Measurements from ENCODE around the gene FUT1.

FUT1 gene

DNA sequence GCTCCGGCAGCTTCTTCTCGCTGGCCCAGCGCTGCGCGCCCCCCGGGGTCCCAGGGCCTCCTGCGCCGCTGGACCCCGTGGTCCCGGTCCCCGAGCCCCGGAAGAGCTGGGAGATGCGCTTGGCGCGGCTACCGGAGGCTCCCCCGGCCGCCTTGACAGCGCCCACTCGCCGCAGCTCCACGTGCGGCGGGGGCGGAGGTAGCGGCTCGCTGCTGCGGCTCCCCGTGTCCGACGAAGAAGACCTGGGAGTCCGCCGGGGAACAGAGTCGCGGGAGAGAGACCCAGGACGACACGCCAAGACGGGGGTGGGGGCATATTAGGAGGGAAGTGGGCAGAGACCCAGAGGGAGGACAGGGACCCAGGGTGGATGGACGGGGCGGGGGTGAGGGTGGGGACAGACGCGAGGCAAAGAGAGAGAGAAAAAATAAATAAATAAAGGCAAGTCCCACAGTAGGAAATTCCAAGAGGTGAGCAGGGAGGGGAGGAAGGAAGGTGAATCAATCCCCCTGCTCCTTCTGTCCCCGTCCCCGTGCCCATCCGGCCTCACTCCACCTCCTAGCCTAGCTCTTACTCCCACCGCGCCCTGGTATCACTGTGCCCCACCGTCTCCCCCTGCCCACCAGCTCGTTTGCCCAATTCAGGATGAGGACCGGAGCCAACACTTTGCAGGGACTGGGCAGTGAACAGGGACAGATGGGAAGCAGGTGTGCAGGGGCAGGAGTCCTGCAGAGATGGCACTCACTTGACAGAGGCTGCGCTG is 12.9 kb downstream of the FUT1 start:
- no peaks in the 10 kb centered on the region for H3K4me1 ChIP-seq (ENCODE audit: control insufficient read depth, insufficient read depth, low read length, unreplicated experiment)
- H3K4me3 ChIP-seq (ENCODE audit: low read depth, low read length) = peak overlapping the region; percentile 67
- H3K36me3 ChIP-seq (ENCODE audit: insufficient read depth, low read length) = no peaks in the 10 kb centered on the region
- H3K79me2 ChIP-seq (ENCODE audit: control insufficient read depth, insufficient read depth, low read length, unreplicated experiment) = no peaks in the 10 kb centered on the region
- H2AFZ ChIP-seq (ENCODE audit: low read length, unreplicated experiment) = peak overlapping the region; percentile 68
- H3K27me3 ChIP-seq (ENCODE audit: insufficient read depth, low read length) = no peaks in the 10 kb centered on the region; the same call in 1 of the 2 replicates
- no peak overlapping the region for H3K27ac ChIP-seq (ENCODE audit: low read depth, low read length)

DNA sequence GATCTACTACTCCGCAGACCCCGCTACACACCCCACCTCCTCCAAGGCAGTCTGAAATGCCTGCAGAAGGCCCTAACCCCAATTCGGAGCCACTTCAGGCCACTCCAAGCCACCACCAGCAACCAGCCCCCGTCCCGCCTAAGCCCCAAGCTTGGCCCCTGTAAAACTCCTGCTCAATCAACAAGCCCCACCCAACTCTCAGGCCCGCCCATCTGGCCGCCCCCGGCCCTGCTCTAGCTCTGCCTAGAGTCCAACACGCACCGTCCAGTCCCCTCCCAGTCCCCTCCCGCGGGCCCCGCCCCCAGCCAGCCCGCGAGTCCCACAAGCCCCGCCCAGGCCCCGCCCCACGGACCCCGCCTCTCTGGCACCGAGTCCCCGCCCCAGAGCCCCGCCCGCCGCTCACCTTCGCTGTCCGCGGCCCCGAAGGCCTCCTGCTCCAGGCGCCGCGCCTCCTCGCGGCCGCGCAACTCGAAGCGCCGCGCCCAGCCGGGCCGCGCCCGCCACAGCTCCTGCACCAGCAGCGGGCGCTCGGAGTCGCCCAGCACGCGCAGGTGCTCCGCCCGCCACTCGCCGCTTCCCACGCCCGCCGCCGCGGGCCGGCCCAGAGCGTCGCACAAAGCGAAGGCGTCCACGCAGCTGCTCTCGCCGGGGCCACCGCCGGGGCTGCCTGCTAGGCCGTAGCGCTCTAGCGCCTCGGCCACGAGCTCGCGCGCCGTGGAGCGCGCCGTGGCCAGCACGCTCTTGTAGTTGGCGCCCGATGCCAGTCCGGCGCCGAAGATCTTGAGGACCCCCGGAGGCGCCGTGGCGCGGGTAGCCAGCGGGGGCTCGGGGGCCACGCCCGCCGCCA is 13.7 kb downstream of the FUT1 start:
- Histone ChIP-seq H3K79me2 (ENCODE audit: control insufficient read depth, insufficient read depth, low read length, unreplicated experiment) (no peaks in the 10 kb centered on the region), H3K36me3 (ENCODE audit: insufficient read depth, low read length) (no peaks in the 10 kb centered on the region), H3K27me3 (ENCODE audit: insufficient read depth, low read length) (no peaks in the 10 kb centered on the region; the same call in 1 of the 2 replicates), H3K4me3 (ENCODE audit: low read depth, low read length) (peak overlapping the region; percentile 67), H2AFZ (ENCODE audit: low read length, unreplicated experiment) (peak overlapping the region; percentile 68), H3K4me1 (ENCODE audit: control insufficient read depth, insufficient read depth, low read length, unreplicated experiment) (no peaks in the 10 kb centered on the region), H3K27ac (ENCODE audit: low read depth, low read length) (no peak overlapping the region)

DNA sequence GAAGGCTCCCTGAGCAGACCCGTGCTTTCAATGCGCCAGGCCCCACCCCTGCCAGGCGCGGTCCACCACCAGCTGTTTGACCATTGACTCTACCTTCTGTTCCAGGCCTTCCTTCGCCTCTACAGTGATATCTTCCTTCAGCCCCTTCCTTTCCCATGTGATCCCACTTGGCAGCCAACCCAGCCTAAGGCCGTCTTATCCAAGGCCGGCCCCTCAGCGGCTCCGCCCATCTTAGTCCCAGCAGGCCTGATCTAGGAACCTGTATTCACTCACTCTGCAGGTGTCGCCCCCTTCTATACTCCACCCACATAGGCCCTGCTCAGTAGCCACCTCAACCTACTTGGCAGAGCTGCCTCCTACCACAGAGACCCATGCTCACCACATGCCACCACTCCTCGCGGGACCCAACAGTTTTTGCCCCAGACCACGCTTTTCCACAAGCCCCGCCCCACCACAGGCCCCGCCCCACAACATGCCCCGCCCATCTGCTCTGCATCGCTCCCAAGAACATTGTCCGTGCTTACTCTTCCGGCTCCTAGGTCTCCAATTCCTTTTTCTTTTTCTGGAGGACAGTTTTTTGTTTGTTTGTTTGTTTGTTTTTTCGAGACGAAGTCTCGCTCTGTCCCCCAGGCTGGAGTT is 15.0 kb downstream of the FUT1 start:
- no peak overlapping the region for H3K27ac ChIP-seq (ENCODE audit: low read depth, low read length)
- H3K4me3 ChIP-seq (ENCODE audit: low read depth, low read length) = no peak overlapping the region
- no peaks in the 10 kb centered on the region; the same call in 1 of the 2 replicates for H3K27me3 ChIP-seq (ENCODE audit: insufficient read depth, low read length)
- no peaks in the 10 kb centered on the region for H3K79me2 ChIP-seq (ENCODE audit: control insufficient read depth, insufficient read depth, low read length, unreplicated experiment)
- H3K4me1 ChIP-seq (ENCODE audit: control insufficient read depth, insufficient read depth, low read length, unreplicated experiment) = no peaks in the 10 kb centered on the region
- no peaks in the 10 kb centered on the region for H3K36me3 ChIP-seq (ENCODE audit: insufficient read depth, low read length)
- no peak overlapping the region for H2AFZ ChIP-seq (ENCODE audit: low read length, unreplicated experiment)

DNA sequence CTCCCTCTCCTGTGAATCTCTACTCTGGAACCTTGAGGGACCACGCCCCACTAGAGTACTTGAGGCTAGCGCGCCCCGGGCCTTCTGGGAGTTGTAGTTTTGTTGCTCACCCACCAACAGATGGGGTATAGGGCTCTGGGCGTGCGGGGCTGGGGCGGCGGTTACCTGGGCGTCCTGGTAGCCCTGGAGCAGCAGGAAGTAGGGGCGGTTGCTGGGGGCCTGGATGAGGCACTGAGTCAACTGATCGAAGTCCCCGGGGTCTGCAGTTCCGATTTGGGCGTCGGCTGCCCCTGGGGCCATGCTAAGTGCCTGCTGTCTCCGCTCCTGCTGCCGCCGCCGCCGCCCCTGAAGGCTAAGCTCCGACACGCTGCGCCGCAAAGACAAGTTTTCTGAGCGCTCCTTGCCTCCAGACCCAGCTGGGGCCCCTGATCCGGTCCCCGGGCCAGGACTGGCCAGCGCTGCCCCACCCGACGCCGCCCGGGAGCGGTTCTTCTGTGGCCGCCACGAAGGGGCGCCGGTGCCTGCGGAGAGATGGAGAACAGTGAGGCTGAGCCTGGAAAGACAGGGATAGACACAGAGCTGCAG is 17.3 kb downstream of the FUT1 start:
- no peak overlapping the region for H3K27ac ChIP-seq (ENCODE audit: low read depth, low read length)
- no peak overlapping the region for H2AFZ ChIP-seq (ENCODE audit: low read length, unreplicated experiment)
- no peak overlapping the region for H3K4me3 ChIP-seq (ENCODE audit: low read depth, low read length)
- H3K4me1 ChIP-seq (ENCODE audit: control insufficient read depth, insufficient read depth, low read length, unreplicated experiment) = no peaks in the 10 kb centered on the region
- H3K79me2 ChIP-seq (ENCODE audit: control insufficient read depth, insufficient read depth, low read length, unreplicated experiment) = no peaks in the 10 kb centered on the region
- H3K27me3 ChIP-seq (ENCODE audit: insufficient read depth, low read length) = no peaks in the 10 kb centered on the region; the same call in 1 of the 2 replicates
- H3K36me3 ChIP-seq (ENCODE audit: insufficient read depth, low read length) = no peaks in the 10 kb centered on the region

DNA sequence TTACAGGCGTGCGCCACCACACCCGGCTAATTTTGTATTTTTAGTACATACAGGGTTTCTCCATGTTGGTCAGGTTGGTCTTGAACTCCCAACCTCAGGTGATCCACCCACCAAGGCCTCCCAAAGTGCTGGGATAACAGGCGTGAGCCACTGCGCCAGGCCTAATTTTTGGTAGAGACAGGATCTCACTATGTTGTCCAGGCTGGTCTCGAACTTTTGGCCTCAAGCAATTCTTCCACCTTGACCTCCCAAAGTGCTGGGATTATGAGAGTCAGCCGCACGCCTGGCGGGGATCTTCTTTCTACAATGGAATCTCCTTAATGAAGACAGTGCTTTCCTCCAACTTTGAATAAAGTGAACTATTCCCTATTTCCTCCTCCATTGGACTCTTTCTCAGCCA is 17.8 kb downstream of the FUT1 start:
- no peak overlapping the region for H3K4me3 ChIP-seq (ENCODE audit: low read depth, low read length)
- no peaks in the 10 kb centered on the region for H3K79me2 ChIP-seq (ENCODE audit: control insufficient read depth, insufficient read depth, low read length, unreplicated experiment)
- no peak overlapping the region for H3K27ac ChIP-seq (ENCODE audit: low read depth, low read length)
- H3K27me3 ChIP-seq (ENCODE audit: insufficient read depth, low read length) = no peaks in the 10 kb centered on the region
- H3K4me1 ChIP-seq (ENCODE audit: control insufficient read depth, insufficient read depth, low read length, unreplicated experiment) = no peaks in the 10 kb centered on the region
- no peak overlapping the region for H2AFZ ChIP-seq (ENCODE audit: low read length, unreplicated experiment)
- H3K36me3 ChIP-seq (ENCODE audit: insufficient read depth, low read length) = no peaks in the 10 kb centered on the region

DNA sequence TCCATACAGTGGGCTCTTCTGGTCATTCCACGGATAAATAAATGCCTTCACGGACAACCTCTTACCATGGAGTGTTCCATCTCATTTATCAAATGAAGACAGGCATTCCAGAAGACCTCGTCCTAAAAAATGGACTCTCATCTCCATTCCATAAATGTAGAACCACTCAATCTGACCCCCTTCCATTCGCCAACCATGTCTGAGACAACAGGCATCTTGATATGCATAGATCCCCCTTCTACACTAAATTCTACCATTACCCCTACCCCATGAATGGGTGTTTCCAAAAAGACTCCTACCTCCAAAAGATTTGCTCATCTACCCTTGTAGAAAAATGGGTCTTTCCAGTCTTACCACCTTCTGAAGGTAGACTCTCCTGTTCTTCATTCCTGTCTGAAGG is 21.0 kb downstream of the FUT1 start:
- Histone ChIP-seq H3K79me2 (ENCODE audit: control insufficient read depth, insufficient read depth, low read length, unreplicated experiment) (peaks cover 5% of the 10 kb centered on the region), H3K27ac (ENCODE audit: low read depth, low read length) (no peak overlapping the region), H3K4me3 (ENCODE audit: low read depth, low read length) (no peak overlapping the region), H2AFZ (ENCODE audit: low read length, unreplicated experiment) (no peak overlapping the region), H3K4me1 (ENCODE audit: control insufficient read depth, insufficient read depth, low read length, unreplicated experiment) (no peaks in the 10 kb centered on the region), H3K36me3 (ENCODE audit: insufficient read depth, low read length) (peaks cover 5% of the 10 kb centered on the region; the same call in 1 of the 2 replicates), H3K27me3 (ENCODE audit: insufficient read depth, low read length) (no peaks in the 10 kb centered on the region)

DNA sequence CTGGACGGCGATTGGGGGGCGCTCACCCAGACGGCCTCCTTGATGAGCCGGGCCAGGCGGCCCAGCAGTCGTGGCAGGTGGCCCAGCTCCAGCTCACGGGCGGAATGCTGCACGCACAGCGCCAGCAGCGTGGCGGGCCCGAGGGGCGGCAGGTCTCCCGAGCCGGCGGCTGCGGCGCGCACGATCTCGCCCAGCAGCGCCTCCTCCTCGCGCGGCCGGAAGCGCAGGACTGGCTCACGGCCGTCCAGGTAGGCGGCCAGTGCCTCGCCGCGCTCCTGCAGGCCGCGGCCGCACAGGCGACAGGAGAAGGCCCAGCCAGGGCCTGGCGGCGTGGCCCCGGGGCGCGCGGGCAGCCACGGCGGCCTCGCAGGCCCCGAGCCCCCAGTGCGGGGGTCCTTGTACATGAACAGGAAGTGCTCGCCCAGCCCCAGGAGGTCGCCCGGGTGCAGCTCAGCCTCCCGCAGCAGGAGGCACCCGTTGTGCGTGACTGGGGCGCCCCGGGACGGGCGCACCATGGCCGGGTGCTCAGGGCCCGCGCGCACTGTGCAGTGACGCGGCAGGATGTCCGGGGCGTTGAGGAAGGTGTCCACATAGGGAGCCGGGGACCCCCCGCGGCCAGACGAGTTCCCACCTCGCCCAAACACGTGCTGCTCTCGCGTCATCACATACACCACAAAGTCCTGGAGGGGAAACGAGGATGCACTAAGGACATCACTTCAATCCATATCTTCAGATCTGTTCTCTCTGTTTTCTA is 23.4 kb downstream of the FUT1 start:
- H3K4me3 ChIP-seq (ENCODE audit: low read depth, low read length) = peak overlapping the region; percentile 77
- H3K79me2 ChIP-seq (ENCODE audit: control insufficient read depth, insufficient read depth, low read length, unreplicated experiment) = peaks cover 5% of the 10 kb centered on the region
- H3K36me3 ChIP-seq (ENCODE audit: insufficient read depth, low read length) = peaks cover 5% of the 10 kb centered on the region; the same call in 1 of the 2 replicates
- H2AFZ ChIP-seq (ENCODE audit: low read length, unreplicated experiment) = peak overlapping the region; percentile 38
- H3K27me3 ChIP-seq (ENCODE audit: insufficient read depth, low read length) = no peaks in the 10 kb centered on the region
- H3K27ac ChIP-seq (ENCODE audit: low read depth, low read length) = peak overlapping the region; percentile 47
- H3K4me1 ChIP-seq (ENCODE audit: control insufficient read depth, insufficient read depth, low read length, unreplicated experiment) = peaks cover 11% of the 10 kb centered on the region

DNA sequence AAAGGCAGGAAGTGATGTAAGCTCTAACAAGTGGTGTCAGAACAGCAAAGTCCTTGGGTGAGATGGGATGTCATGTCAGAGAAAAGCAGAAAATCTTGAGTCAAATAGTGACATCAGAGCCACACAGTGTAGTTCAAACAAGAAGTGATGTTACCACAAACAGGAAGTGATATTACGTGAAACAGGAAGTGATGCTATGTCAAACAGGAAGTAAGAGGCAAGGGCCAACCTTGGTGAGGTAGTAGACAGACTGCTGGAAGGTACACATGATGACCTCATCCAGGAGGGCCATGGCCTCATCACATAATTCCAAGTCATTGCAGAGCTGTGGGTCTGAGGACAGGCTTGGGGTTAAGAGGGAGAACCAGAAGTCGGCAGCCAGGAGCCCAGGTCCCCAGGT is 25.9 kb downstream of the FUT1 start:
- peaks cover 11% of the 10 kb centered on the region for H3K4me1 ChIP-seq (ENCODE audit: control insufficient read depth, insufficient read depth, low read length, unreplicated experiment)
- H3K27ac ChIP-seq (ENCODE audit: low read depth, low read length) = no peak overlapping the region
- H3K79me2 ChIP-seq (ENCODE audit: control insufficient read depth, insufficient read depth, low read length, unreplicated experiment) = peaks cover 5% of the 10 kb centered on the region
- no peak overlapping the region for H2AFZ ChIP-seq (ENCODE audit: low read length, unreplicated experiment)
- H3K4me3 ChIP-seq (ENCODE audit: low read depth, low read length) = no peak overlapping the region
- no peaks in the 10 kb centered on the region for H3K27me3 ChIP-seq (ENCODE audit: insufficient read depth, low read length)
- peaks cover 5% of the 10 kb centered on the region; the same call in 1 of the 2 replicates for H3K36me3 ChIP-seq (ENCODE audit: insufficient read depth, low read length)

DNA sequence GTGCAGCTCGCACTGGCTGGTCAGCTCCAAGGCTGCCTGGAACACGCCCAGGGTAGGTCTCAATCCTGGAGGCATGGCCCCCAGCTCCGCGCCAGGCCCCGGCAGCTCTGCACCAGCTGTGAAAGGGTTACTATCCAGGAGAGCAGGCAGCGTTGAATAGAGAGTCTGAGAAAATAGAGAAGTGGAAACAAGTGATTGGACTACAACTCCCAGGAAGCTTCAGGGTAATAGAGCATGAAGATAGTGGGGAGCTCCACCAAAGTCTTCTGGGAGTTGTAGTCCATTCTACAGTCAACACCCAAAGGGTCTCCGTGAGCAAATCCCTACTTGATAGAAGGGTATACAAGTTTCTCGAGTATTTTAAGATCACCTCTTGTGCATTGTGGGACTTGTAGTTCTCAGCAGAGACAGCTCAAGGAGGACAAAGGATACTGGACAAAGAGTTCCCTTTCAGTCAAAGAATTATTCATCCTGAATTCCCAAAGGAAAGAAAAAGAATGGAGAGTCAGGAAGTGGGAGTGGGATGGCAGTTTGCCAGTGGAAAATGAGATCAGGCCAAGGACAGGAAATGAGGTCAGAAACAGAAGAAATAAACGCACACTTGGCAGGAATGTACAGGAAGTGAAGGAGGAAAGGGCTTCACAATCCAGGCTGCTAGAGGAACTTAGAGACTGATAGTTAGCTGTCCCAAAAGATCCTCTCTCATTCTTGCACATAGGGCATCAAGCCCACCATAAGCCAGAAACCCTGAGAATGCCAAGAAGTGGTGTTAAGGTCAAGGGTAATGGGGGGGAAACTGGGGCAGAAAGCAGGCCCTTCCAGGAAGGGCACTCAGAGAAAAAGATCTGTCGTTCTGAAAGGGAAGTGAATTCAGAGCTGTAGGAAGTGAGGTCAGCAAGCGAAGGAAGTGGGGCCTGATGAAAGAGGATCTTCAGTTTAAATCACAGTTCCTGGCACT is 27.4 kb downstream of the FUT1 start:
- peaks cover 11% of the 10 kb centered on the region for H3K4me1 ChIP-seq (ENCODE audit: control insufficient read depth, insufficient read depth, low read length, unreplicated experiment)
- no peak overlapping the region for H2AFZ ChIP-seq (ENCODE audit: low read length, unreplicated experiment)
- H3K27me3 ChIP-seq (ENCODE audit: insufficient read depth, low read length) = no peaks in the 10 kb centered on the region
- H3K27ac ChIP-seq (ENCODE audit: low read depth, low read length) = peak overlapping the region; percentile 89
- H3K79me2 ChIP-seq (ENCODE audit: control insufficient read depth, insufficient read depth, low read length, unreplicated experiment) = peaks cover 5% of the 10 kb centered on the region
- peaks cover 5% of the 10 kb centered on the region; the same call in 1 of the 2 replicates for H3K36me3 ChIP-seq (ENCODE audit: insufficient read depth, low read length)
- no peak overlapping the region for H3K4me3 ChIP-seq (ENCODE audit: low read depth, low read length)

All from ACC112 (cell line).